ENCODE results near the gene TACR1. TPM values are rescaled to one million over a fixed set of nuclear protein-coding genes. Genes with fewer than 3 reads are reported as not detected.

TACR1 gene
- total and polyA plus RNA-seq, 2 experiments from 2014 or later = 3.5 to 7.3 TPM

- TF ChIP-seq NANOG (IDR thresholded peaks at IDR 0.05; ENCODE audit: borderline replicate concordance) (no peak), EZH2 (IDR thresholded peaks at IDR 0.05; ENCODE audit: low read depth, unreplicated experiment) (no peak), ZNF331 (CRISPR knock-in tag; IDR thresholded peaks at IDR 0.05; ENCODE audit: low read depth) (no peak)
Measured at GRCh38 chr2:75243219-75243618, 43.9 kb upstream of the TACR1 start (continued).

DNA sequence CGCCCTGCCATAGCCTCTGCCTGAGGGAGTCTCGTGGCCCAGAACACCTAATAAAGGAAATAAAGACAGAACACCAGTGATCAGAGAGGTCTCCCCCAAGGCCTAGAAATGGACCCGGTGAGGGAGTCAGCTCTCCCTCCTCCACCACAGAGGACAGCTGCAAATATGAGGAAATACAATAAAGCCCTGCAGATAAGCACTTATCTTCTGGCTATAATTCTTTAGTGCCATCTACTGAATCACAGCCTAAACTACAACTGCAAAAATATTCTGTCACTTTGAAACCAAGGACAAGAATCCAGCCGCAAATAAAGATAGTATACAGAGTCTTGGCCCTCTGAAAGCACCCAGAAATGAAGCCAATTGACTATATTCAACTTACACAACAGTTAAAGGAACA is 42.4 kb upstream of the TACR1 start:
- Histone ChIP-seq H3K4me2 (no peak overlapping the region), H3K36me3 (ENCODE audit: insufficient read depth) (no peaks in the 10 kb centered on the region; the same call in 1 of the 2 replicates), H3F3A (replicated peaks; ENCODE audit: low read depth) (no peaks in the 10 kb centered on the region), H3K27ac (ENCODE audit: low read depth) (no peak overlapping the region), H3K9me2 (ENCODE audit: insufficient read depth) (no peaks in the 10 kb centered on the region), H3K27me3 (ENCODE audit: insufficient read depth) (no peaks in the 10 kb centered on the region), H3K79me2 (replicated peaks; ENCODE audit: insufficient read depth) (no peaks in the 10 kb centered on the region), H4K20me1 (replicated peaks; ENCODE audit: insufficient read depth) (no peaks in the 10 kb centered on the region), H2AFZ (no peak overlapping the region), H3K4me3 (no peak overlapping the region), H3K4me1 (ENCODE audit: insufficient read depth) (no peaks in the 10 kb centered on the region)
- Mint-ChIP-seq H3K9me3 (peaks cover 28% of the 10 kb centered on the region), H3K27me3 (ENCODE audit: insufficient read depth, low read depth, poor library complexity) (peaks cover 13% of the 10 kb centered on the region), H3K4me1 (no peaks in the 10 kb centered on the region), H3K36me3 (ENCODE audit: low read depth) (peaks cover 28% of the 10 kb centered on the region), H3K27ac (no peak overlapping the region), H3K4me3 (no peak overlapping the region)
- DNase-seq (ENCODE audit: low spot score) (peak; percentile 62), ATAC-seq (peak; percentile 72)
- TF ChIP-seq, protein P1, sequence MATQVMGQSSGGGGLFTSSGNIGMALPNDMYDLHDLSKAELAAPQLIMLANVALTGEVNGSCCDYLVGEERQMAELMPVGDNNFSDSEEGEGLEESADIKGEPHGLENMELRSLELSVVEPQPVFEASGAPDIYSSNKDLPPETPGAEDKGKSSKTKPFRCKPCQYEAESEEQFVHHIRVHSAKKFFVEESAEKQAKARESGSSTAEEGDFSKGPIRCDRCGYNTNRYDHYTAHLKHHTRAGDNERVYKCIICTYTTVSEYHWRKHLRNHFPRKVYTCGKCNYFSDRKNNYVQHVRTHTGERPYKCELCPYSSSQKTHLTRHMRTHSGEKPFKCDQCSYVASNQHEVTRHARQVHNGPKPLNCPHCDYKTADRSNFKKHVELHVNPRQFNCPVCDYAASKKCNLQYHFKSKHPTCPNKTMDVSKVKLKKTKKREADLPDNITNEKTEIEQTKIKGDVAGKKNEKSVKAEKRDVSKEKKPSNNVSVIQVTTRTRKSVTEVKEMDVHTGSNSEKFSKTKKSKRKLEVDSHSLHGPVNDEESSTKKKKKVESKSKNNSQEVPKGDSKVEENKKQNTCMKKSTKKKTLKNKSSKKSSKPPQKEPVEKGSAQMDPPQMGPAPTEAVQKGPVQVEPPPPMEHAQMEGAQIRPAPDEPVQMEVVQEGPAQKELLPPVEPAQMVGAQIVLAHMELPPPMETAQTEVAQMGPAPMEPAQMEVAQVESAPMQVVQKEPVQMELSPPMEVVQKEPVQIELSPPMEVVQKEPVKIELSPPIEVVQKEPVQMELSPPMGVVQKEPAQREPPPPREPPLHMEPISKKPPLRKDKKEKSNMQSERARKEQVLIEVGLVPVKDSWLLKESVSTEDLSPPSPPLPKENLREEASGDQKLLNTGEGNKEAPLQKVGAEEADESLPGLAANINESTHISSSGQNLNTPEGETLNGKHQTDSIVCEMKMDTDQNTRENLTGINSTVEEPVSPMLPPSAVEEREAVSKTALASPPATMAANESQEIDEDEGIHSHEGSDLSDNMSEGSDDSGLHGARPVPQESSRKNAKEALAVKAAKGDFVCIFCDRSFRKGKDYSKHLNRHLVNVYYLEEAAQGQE (IDR thresholded peaks at IDR 0.05; ENCODE audit: unreplicated experiment) = no peak
- TF ChIP-seq, protein P2, sequence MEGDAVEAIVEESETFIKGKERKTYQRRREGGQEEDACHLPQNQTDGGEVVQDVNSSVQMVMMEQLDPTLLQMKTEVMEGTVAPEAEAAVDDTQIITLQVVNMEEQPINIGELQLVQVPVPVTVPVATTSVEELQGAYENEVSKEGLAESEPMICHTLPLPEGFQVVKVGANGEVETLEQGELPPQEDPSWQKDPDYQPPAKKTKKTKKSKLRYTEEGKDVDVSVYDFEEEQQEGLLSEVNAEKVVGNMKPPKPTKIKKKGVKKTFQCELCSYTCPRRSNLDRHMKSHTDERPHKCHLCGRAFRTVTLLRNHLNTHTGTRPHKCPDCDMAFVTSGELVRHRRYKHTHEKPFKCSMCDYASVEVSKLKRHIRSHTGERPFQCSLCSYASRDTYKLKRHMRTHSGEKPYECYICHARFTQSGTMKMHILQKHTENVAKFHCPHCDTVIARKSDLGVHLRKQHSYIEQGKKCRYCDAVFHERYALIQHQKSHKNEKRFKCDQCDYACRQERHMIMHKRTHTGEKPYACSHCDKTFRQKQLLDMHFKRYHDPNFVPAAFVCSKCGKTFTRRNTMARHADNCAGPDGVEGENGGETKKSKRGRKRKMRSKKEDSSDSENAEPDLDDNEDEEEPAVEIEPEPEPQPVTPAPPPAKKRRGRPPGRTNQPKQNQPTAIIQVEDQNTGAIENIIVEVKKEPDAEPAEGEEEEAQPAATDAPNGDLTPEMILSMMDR (conservative IDR thresholded peaks at IDR 0.05; ENCODE audit: low read depth in 2 of 2) = peak; percentile 73 to 76

DNA sequence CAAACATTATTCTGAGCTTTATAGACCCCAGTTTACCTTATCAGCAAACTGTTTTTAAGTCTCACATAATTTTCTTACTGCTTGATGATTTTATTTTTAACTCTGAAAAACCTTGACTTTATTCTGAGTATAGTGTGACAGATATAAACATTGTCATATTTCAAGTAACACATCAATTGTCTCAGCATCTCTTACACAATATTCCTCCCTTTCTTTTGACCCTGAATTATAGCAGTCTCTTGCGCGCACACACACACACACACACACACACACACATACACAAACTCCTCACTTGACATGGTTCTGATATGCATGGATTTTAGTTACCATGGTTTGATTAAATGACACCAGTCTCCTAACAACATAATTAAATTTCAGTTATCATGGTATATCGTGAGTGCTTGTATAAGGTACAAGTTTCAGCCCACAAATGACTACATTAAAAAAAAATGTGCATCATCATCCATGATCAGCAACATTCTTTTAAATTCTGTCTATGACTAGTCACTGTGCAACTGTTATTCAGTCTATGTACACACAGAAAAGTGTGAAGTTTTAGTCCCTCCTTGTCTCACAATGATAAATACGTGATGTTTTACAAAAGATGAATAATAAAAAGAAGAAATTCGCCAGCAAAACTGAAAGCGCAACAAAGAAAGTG is 39.5 kb upstream of the TACR1 start:
- Histone ChIP-seq H3K4me2 (no peak overlapping the region), H3K27me3 (ENCODE audit: insufficient read depth) (no peaks in the 10 kb centered on the region), H3K9me2 (ENCODE audit: insufficient read depth) (peaks cover 7% of the 10 kb centered on the region), H3K27ac (ENCODE audit: low read depth) (no peak overlapping the region), H3K4me3 (no peak overlapping the region), H3K36me3 (ENCODE audit: insufficient read depth) (no peaks in the 10 kb centered on the region; the same call in 1 of the 2 replicates), H2AFZ (no peak overlapping the region), H3K79me2 (replicated peaks; ENCODE audit: insufficient read depth) (no peaks in the 10 kb centered on the region), H4K20me1 (replicated peaks; ENCODE audit: insufficient read depth) (no peaks in the 10 kb centered on the region), H3K4me1 (ENCODE audit: insufficient read depth) (no peaks in the 10 kb centered on the region), H3F3A (replicated peaks; ENCODE audit: low read depth) (no peaks in the 10 kb centered on the region)
- H3K9me3 Mint-ChIP-seq = peaks cover 24% of the 10 kb centered on the region
- H3K36me3 Mint-ChIP-seq (ENCODE audit: low read depth) = peaks cover 21% of the 10 kb centered on the region
- DNase-seq (ENCODE audit: low spot score) (no peak), ATAC-seq (no peak)
- no peaks in the 10 kb centered on the region for H3K4me1 Mint-ChIP-seq
- peaks cover 8% of the 10 kb centered on the region for H3K27me3 Mint-ChIP-seq (ENCODE audit: insufficient read depth, low read depth, poor library complexity)
- no peak overlapping the region for H3K4me3 Mint-ChIP-seq
- no peak overlapping the region for H3K27ac Mint-ChIP-seq
- TF ChIP-seq, protein P3, sequence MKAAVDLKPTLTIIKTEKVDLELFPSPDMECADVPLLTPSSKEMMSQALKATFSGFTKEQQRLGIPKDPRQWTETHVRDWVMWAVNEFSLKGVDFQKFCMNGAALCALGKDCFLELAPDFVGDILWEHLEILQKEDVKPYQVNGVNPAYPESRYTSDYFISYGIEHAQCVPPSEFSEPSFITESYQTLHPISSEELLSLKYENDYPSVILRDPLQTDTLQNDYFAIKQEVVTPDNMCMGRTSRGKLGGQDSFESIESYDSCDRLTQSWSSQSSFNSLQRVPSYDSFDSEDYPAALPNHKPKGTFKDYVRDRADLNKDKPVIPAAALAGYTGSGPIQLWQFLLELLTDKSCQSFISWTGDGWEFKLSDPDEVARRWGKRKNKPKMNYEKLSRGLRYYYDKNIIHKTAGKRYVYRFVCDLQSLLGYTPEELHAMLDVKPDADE (IDR thresholded peaks at IDR 0.05) = no peak
- TF ChIP-seq EZH2 (IDR thresholded peaks at IDR 0.05; ENCODE audit: low read depth, unreplicated experiment) (no peak), STAT1 (IDR thresholded peaks at IDR 0.05; ENCODE audit: unreplicated experiment) (no peak), NANOG (IDR thresholded peaks at IDR 0.05; ENCODE audit: borderline replicate concordance) (no peak), ZNF331 (CRISPR knock-in tag; IDR thresholded peaks at IDR 0.05; ENCODE audit: low read depth) (no peak), POLR2AphosphoS5 (IDR thresholded peaks at IDR 0.05; ENCODE audit: low read depth) (no peak)

Measured in GM23338 (cell line).